H9 (cell line): Measurements from ENCODE around the gene UBE3C. TPM values are rescaled to one million over a fixed set of nuclear protein-coding genes. Genes with fewer than 3 reads are reported as not detected.

ENCODE experiments used
- DNase-seq: peaks from one replicate; pipeline ENCODE4 v3.0.0-alpha.2; 2017
- H2AFZ ChIP-seq: one replicate; pipeline ENCODE4 v1.6.1; 2013; ENCODE audit warnings: mild to moderate bottlenecking, low read length, control low read depth, moderate library complexity
- H2AK5ac ChIP-seq: 2 replicates; pipeline ENCODE4 v1.6.1; 2013; ENCODE audit warnings: low read length, control low read depth, mixed read lengths; ENCODE audit not compliant: insufficient read length
- H2BK120ac ChIP-seq: one replicate; pipeline ENCODE4 v1.6.1; 2013; ENCODE audit warnings: low read depth, mild to moderate bottlenecking, low read length, control low read depth, inconsistent platforms; ENCODE audit not compliant: poor library complexity, severe bottlenecking
- H2BK12ac ChIP-seq: 2 replicates; pipeline ENCODE4 v1.6.1; 2013; ENCODE audit warnings: low read length, control low read depth, mixed read lengths, low read depth; ENCODE audit not compliant: insufficient read length
- H2BK15ac ChIP-seq: 2 replicates; pipeline ENCODE4 v1.6.1; 2013; ENCODE audit warnings: low read depth, low read length, control low read depth
- H2BK20ac ChIP-seq: one replicate; pipeline ENCODE4 v1.6.1; 2013; ENCODE audit warnings: low read depth, mild to moderate bottlenecking, low read length, control low read depth, inconsistent platforms; ENCODE audit not compliant: poor library complexity, severe bottlenecking
- H2BK5ac ChIP-seq: 2 replicates; pipeline ENCODE4 v1.6.1; 2013; ENCODE audit warnings: low read length, control low read depth, mixed read lengths; ENCODE audit not compliant: insufficient read length
- H3K14ac ChIP-seq: 2 replicates; pipeline ENCODE4 v1.6.1; 2013; ENCODE audit warnings: low read length, control low read depth; ENCODE audit not compliant: insufficient read depth
- H3K18ac ChIP-seq: 2 replicates; pipeline ENCODE4 v1.6.1; 2013; ENCODE audit warnings: low read depth, mild to moderate bottlenecking, mixed read lengths, low read length, control low read depth; ENCODE audit not compliant: insufficient read length
- H3K23ac ChIP-seq: 2 replicates; pipeline ENCODE4 v1.6.1; 2013; ENCODE audit warnings: low read length, control low read depth, mixed read lengths, low read depth; ENCODE audit not compliant: insufficient read length
- H3K23me2 ChIP-seq: 2 replicates; pipeline ENCODE4 v1.6.1; 2013; ENCODE audit warnings: low read depth, mild to moderate bottlenecking, mixed read lengths, low read length, control low read depth; ENCODE audit not compliant: insufficient read length, poor library complexity, severe bottlenecking
- H3K27ac ChIP-seq: 2 replicates; pipeline ENCODE4 v1.5.1; 2013; ENCODE audit warnings: low read length, control low read depth, mixed read lengths, low read depth; ENCODE audit not compliant: insufficient read length
- H3K27me3 ChIP-seq: 2 replicates; pipeline ENCODE4 v1.6.1; 2013; ENCODE audit warnings: low read length, control low read depth, inconsistent platforms; ENCODE audit not compliant: insufficient read depth
- H3K4ac ChIP-seq: 2 replicates; pipeline ENCODE4 v1.6.1; 2013; ENCODE audit warnings: low read depth, mild to moderate bottlenecking, control low read depth, inconsistent platforms, low read length, moderate library complexity
- H3K4me1 ChIP-seq: 2 replicates; pipeline ENCODE4 v1.6.1; 2013; ENCODE audit warnings: low read length, control low read depth, inconsistent platforms; ENCODE audit not compliant: insufficient read depth
- H3K4me2 ChIP-seq: 2 replicates; pipeline ENCODE4 v1.6.1; 2013; ENCODE audit warnings: low read length, control low read depth, mixed read lengths; ENCODE audit not compliant: insufficient read length, insufficient read depth
- H3K56ac ChIP-seq: 2 replicates; pipeline ENCODE4 v1.6.1; 2013; ENCODE audit warnings: low read depth, mild to moderate bottlenecking, mixed read lengths, low read length, control low read depth; ENCODE audit not compliant: insufficient read length
- H3K79me1 ChIP-seq: 2 replicates; pipeline ENCODE4 v1.6.1; 2013; ENCODE audit warnings: low read depth, mild to moderate bottlenecking, moderate library complexity, low read length, control low read depth, inconsistent platforms; ENCODE audit not compliant: insufficient read depth, poor library complexity, severe bottlenecking
- H3K79me2 ChIP-seq: 2 replicates; pipeline ENCODE4 v1.6.1; 2013; ENCODE audit warnings: low read length, control low read depth, inconsistent platforms; ENCODE audit not compliant: insufficient read depth
- H3K9ac ChIP-seq: 2 replicates; pipeline ENCODE4 v1.6.1; 2013; ENCODE audit warnings: low read length, control low read depth, mixed read lengths; ENCODE audit not compliant: insufficient read length; ENCODE audit errors: extremely low read depth
- H3K9me3 ChIP-seq: one replicate; pipeline ENCODE4 v1.6.1; 2013; ENCODE audit warnings: low read depth, low read length, inconsistent platforms; ENCODE audit not compliant: control insufficient read depth
- H3T11ph ChIP-seq: one replicate; pipeline ENCODE4 v1.6.1; 2013; ENCODE audit warnings: mild to moderate bottlenecking, low read length, control low read depth, inconsistent platforms
- H4K20me1 ChIP-seq: one replicate; pipeline ENCODE4 v1.6.1; 2013; ENCODE audit not compliant: control insufficient read depth, insufficient read length, insufficient read depth
- H4K5ac ChIP-seq: 2 replicates; pipeline ENCODE4 v1.6.1; 2013; ENCODE audit warnings: low read depth, mild to moderate bottlenecking, mixed read lengths, low read length, control low read depth; ENCODE audit not compliant: insufficient read length
- H4K8ac ChIP-seq: replicated peaks from 2 replicates; pipeline ENCODE4 v1.6.1; 2013; ENCODE audit warnings: low read length, control low read depth, mixed read lengths, low read depth; ENCODE audit not compliant: insufficient read length
- H4K91ac ChIP-seq: 2 replicates; pipeline ENCODE4 v1.6.1; 2013; ENCODE audit warnings: low read depth, mild to moderate bottlenecking, moderate library complexity, mixed read lengths, low read length, control low read depth; ENCODE audit not compliant: insufficient read length
- H3K27ac Mint-ChIP-seq, 3 experiments: 2 replicates in 2 of 3; 3 replicates in 1 of 3; pipeline ENCODE4 v1.8.0; 2020 to 2021; ENCODE audit warnings: mixed read lengths in 3 of 3, mild to moderate bottlenecking in 1 of 3, moderate library complexity in 1 of 3
- H3K27me3 Mint-ChIP-seq: 2 replicates; pipeline ENCODE4 v1.8.0; 2021; ENCODE audit warnings: low read depth, mild to moderate bottlenecking, moderate library complexity, mixed read lengths
- H3K36me3 Mint-ChIP-seq, 3 experiments: 2 replicates in 2 of 3; 3 replicates in 1 of 3; pipeline ENCODE4 v1.8.0; 2020 to 2021; ENCODE audit warnings: low read depth in 3 of 3, mixed read lengths in 3 of 3; ENCODE audit not compliant: insufficient read depth in 1 of 3
- H3K4me1 Mint-ChIP-seq, 2 experiments: 2 replicates each; pipeline ENCODE4 v1.8.0; 2020; ENCODE audit warnings: mixed read lengths in 2 of 2
- H3K4me3 Mint-ChIP-seq, 2 experiments: 2 replicates in 1 of 2; 3 replicates in 1 of 2; pipeline ENCODE4 v1.8.0; 2020 to 2021; ENCODE audit warnings: mild to moderate bottlenecking in 2 of 2, mixed read lengths in 2 of 2, moderate library complexity in 1 of 2
- H3K9me3 Mint-ChIP-seq, 2 experiments: 2 replicates in 1 of 2; 3 replicates in 1 of 2; pipeline ENCODE4 v1.8.0; 2020; ENCODE audit warnings: mild to moderate bottlenecking in 2 of 2, mixed read lengths in 2 of 2, moderate library complexity in 1 of 2
- WGBS: extraction: QIAGEN DNeasy Blood & Tissue Kit; methylation state at CpG from one replicate; pipeline ENCODE4 v1.1.7; 2013; ENCODE audit warnings: missing lambda C conversion rate, low lambda C conversion rate, mixed read lengths; ENCODE audit not compliant: insufficient read length; ENCODE audit errors: extremely low coverage; 5-methylcytosine and 5-hydroxymethylcytosine counted together
- total RNA-seq: library from RNA; stranded (reverse); gene quantifications from 2 replicates; pipeline ENCODE4 v1.2.1, GENCODE V29; 2021
- TF ChIP-seq, protein P1 (sequence below): fragments of 200-600 bp; sonication (generic); conservative IDR thresholded peaks from 3 replicates; pipeline ENCODE4 v1.8.0; 2021; ENCODE audit warnings: antibody characterized with exemption, mild to moderate bottlenecking

UBE3C gene
- total RNA-seq, 1 experiment from 2014 or later, result 63.3 TPM

DNA sequence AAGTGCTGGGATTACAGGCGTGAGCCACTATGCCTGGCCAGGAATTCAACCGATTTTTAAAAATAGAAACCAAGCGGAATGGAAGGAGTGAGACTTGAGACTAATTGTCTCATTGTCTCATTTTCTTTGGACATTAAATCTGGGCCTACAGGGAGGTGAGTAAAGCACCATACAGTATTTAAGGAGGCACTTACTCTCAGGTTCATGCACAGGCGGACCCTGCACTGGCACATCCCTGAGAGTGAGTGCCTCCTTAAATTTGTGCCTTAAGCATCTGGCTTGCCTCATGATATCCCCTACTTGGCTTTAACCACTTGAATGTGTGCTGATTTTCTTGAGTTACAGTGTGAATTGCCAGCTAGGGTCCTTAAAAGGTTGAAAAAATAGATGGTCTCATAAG, 10.6 kb downstream of the UBE3C start:
- no peak overlapping the region for H2AFZ ChIP-seq
- H3K27me3 Mint-ChIP-seq, result no peaks in the 10 kb centered on the region
- TF ChIP-seq, protein P1, sequence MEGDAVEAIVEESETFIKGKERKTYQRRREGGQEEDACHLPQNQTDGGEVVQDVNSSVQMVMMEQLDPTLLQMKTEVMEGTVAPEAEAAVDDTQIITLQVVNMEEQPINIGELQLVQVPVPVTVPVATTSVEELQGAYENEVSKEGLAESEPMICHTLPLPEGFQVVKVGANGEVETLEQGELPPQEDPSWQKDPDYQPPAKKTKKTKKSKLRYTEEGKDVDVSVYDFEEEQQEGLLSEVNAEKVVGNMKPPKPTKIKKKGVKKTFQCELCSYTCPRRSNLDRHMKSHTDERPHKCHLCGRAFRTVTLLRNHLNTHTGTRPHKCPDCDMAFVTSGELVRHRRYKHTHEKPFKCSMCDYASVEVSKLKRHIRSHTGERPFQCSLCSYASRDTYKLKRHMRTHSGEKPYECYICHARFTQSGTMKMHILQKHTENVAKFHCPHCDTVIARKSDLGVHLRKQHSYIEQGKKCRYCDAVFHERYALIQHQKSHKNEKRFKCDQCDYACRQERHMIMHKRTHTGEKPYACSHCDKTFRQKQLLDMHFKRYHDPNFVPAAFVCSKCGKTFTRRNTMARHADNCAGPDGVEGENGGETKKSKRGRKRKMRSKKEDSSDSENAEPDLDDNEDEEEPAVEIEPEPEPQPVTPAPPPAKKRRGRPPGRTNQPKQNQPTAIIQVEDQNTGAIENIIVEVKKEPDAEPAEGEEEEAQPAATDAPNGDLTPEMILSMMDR, result no peak
- no peak overlapping the region for H2BK20ac ChIP-seq
- no peak overlapping the region for H3K18ac ChIP-seq
- DNase-seq, result no peak
- no peak overlapping the region for H2BK12ac ChIP-seq
- H3K14ac ChIP-seq, result no peak overlapping the region
- no peak overlapping the region for H4K8ac ChIP-seq
- no peak overlapping the region for H3K4me3 Mint-ChIP-seq
- no peak overlapping the region for H2BK120ac ChIP-seq
- no peak overlapping the region for H3K27ac ChIP-seq
- H3K27me3 ChIP-seq, result no peaks in the 10 kb centered on the region
- peaks cover 2 to 13% (median 12%) of the 10 kb centered on the region in 3 experiments; a peak in 6 of 7 replicates for H3K36me3 Mint-ChIP-seq
- H3K79me2 ChIP-seq, result peaks cover 72% of the 10 kb centered on the region; the same call in 1 of the 2 replicates
- H3T11ph ChIP-seq, result no peak overlapping the region
- WGBS, result no CpG with 5 or more reads among the region's 4 CpGs
- H2BK15ac ChIP-seq, result no peak overlapping the region
- H3K9me3 Mint-ChIP-seq, result no peaks in the 10 kb centered on the region
- H3K9me3 ChIP-seq, result no peaks in the 10 kb centered on the region
- H3K27ac Mint-ChIP-seq, result no peak overlapping the region; a peak in 1 of 7 replicates
- H4K5ac ChIP-seq, result no peak overlapping the region
- no peak overlapping the region for H3K4ac ChIP-seq
- H3K56ac ChIP-seq, result no peak overlapping the region
- H3K23ac ChIP-seq, result no peak overlapping the region
- H4K20me1 ChIP-seq, result peaks cover 4% of the 10 kb centered on the region
- H3K9ac ChIP-seq, result no peak overlapping the region
- H3K4me1 Mint-ChIP-seq, result peaks cover 38 to 46% of the 10 kb centered on the region in 2 experiments
- no peak overlapping the region for H4K91ac ChIP-seq
- no peak overlapping the region for H2BK5ac ChIP-seq
- H3K4me2 ChIP-seq, result no peak overlapping the region
- no peak overlapping the region for H2AK5ac ChIP-seq
- H3K23me2 ChIP-seq, result no peaks in the 10 kb centered on the region
- peaks cover 18% of the 10 kb centered on the region for H3K79me1 ChIP-seq
- H3K4me1 ChIP-seq, result peaks cover 3% of the 10 kb centered on the region; the same call in 1 of the 2 replicates
